HCT116 (cell line): Measurements from ENCODE around the gene APBA2.
"Not testable (repeated sequence)": the region's sequence is repeated elsewhere in the genome, so short reads cannot be mapped to it uniquely, and the experiment has no call there.

Experiments used
- EZH2 ChIP-seq: fragments of 200-600 bp; sonication (generic); IDR thresholded peaks from 2 replicates; pipeline ENCODE4 v1.6.1; 2017; ENCODE audit warnings: antibody characterized with exemption, mixed run types
- POLR2A ChIP-seq: IDR thresholded peaks from 2 replicates; pipeline ENCODE4 v1.7.0; 2011; ENCODE audit warnings: borderline replicate concordance; ENCODE audit not compliant: insufficient read depth, insufficient read length; ENCODE audit errors: extremely low read depth
- YY1 ChIP-seq: IDR thresholded peaks from 2 replicates; pipeline ENCODE4 v1.6.1; 2011; ENCODE audit warnings: low read length, low read depth, moderate library complexity, mild to moderate bottlenecking; ENCODE audit not compliant: insufficient replicate concordance; ENCODE audit errors: extremely low read depth
- ZNF274 ChIP-seq: fragments of 200-500 bp; sonication (Bioruptor generic); IDR thresholded peaks from 2 replicates; pipeline ENCODE4 v1.6.1; 2014; ENCODE audit warnings: mild to moderate bottlenecking, low read depth, low read length, inconsistent platforms
- TF ChIP-seq, protein P1 (sequence below), 3 experiments: fragments of 200-600 bp in 1 of 3; sonication (generic) in 1 of 3; IDR thresholded peaks in 2 of 3; conservative IDR thresholded peaks in 1 of 3; 2 replicates each; pipeline ENCODE4 v1.5.1; 2012 to 2017; ENCODE audit warnings: low read depth in 2 of 3, low read length in 2 of 3, antibody characterized with exemption in 1 of 3, borderline replicate concordance in 1 of 3, control low read depth in 1 of 3, mild to moderate bottlenecking in 1 of 3, mixed read lengths in 1 of 3, mixed run types in 1 of 3, moderate library complexity in 1 of 3; ENCODE audit not compliant: insufficient read depth in 1 of 3

DNA sequence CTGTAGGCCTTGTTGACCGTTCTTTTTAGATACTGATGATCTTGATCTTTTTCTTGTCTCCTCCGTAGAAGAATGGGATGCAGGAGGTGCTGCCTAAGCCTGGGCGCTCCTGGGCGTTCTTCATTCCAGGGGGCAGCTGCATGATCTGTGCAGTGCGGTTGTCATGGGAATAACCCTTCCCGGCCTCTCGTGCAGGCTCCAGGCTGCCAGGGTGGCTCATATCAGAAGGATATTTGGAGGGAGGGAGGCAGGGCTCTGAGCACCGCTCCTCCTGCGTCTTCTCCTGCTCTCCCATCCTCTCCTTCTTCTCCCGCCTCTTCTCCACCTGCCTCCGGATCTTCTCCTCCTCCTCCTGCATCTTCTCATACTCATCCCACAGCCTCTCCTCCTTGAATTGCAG is 43.6 kb upstream of the APBA2 start:
- TF ChIP-seq, protein P1, sequence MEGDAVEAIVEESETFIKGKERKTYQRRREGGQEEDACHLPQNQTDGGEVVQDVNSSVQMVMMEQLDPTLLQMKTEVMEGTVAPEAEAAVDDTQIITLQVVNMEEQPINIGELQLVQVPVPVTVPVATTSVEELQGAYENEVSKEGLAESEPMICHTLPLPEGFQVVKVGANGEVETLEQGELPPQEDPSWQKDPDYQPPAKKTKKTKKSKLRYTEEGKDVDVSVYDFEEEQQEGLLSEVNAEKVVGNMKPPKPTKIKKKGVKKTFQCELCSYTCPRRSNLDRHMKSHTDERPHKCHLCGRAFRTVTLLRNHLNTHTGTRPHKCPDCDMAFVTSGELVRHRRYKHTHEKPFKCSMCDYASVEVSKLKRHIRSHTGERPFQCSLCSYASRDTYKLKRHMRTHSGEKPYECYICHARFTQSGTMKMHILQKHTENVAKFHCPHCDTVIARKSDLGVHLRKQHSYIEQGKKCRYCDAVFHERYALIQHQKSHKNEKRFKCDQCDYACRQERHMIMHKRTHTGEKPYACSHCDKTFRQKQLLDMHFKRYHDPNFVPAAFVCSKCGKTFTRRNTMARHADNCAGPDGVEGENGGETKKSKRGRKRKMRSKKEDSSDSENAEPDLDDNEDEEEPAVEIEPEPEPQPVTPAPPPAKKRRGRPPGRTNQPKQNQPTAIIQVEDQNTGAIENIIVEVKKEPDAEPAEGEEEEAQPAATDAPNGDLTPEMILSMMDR (IDR thresholded peaks at IDR 0.05 in 2 of 3, conservative IDR thresholded peaks at IDR 0.05 in 1 of 3; ENCODE audit: borderline replicate concordance in 1 of 3, insufficient read depth in 1 of 3, low read depth in 2 of 3, low read length in 2 of 3): not testable (repeated sequence)
- not testable (repeated sequence) for TF ChIP-seq EZH2, POLR2A, ZNF274, YY1
